ENCODE data around the gene MAP3K10.
"Not testable (repeated sequence)": the region's sequence is repeated elsewhere in the genome, so short reads cannot be mapped to it uniquely, and the experiment has no call there.

Gene MAP3K10

DNA sequence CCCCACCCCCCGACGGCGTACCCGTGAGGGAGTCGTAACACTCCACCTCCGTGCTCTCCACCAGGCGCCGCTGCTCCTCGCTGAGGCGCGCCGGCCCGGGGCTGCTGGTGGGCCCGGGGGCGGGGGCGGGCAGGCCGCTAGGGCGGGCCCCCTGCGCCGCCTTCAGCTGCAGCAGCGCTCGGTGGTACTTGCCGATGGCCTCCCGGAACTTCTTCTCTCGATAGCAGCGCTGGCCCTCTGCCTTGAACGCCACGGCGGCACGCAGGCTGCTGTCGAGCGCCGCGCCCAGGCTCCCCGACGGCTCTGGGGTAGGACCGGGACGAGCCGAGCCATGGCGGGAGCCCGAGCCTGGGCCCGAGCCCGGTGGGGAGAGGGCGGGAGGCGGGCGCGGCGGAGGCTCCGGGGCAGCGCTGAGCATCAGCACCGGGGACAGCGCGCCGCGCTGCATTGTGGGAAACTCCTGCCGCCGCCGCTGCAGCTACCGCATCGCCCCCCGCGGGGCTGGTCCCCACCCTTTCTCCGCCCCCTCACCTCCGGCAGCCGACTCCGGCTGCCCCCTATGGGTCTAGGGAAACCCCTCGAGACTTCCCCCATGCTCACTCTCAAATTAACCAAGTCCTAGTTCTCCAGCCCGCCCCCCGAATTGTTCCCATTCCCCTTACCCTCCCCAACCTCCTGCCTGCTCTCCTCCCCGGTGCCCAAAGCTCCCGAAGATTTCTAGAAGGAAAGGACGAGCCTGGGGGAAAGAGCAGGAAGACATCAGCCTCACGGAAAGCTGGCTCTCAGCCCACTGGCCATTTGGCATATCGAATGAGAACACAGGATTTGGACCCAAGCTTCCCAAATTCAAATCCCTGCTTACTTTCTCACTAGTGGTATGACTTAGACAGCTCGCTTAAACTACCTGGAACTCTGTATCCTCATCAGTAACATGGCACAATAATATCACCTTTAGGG, 27.0 kb downstream of the MAP3K10 start, which contains the start of gene TTC9B:
TTC9B (minus strand) TSS at position 451 of the 957 bp plus-strand sequence; CDS start at position 448, 3 bp downstream.
- DNase-seq, result no peak

DNA sequence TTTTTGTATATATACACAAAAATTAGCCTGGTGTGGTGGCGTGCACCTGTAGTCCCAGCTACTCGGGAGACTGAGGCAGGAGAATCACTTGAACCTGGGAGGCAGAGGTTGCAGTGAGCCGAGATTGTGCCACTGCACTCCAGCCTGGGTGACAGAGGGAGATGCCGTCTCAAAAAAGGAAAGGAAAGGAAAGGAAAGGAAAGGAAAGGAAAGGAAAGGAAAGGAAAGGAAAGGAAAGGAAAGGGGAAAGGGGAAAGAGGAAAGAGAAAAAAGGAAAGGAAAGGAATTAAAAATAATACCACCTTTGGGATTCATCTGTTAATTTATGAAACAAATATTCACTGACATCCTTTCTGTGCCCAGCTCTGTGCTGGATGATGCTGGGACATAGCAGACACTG, 27.8 kb downstream of the MAP3K10 start:
- DNase-seq, result not testable (repeated sequence)

DNA sequence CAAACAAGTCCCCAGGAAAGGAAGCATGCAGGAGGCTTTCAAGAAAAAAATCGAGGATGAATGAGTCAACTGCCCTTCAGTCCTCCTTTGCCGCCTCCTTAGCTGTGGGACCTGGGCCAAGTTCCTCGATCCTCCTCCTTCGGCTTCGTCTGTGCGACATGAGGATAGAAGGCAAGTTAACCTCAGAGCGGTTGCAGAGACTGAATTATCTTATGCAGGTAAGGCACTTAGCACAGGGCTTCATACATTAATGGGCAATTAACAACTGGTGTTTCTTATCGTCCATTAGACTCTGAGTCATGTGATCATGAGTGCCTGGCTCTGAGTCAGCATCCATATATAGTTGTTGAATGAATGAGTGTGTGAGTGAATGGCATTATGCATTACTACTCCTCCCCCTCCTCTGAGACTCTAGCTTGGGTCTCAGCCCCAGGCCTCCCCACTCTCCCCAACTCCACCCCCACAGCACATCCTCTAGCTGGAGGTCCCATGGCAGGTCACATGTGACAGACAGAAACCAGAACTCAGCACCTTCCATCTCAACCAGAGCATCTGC, 28.6 kb downstream of the MAP3K10 start:
- peak; percentile 83 for DNase-seq

DNA sequence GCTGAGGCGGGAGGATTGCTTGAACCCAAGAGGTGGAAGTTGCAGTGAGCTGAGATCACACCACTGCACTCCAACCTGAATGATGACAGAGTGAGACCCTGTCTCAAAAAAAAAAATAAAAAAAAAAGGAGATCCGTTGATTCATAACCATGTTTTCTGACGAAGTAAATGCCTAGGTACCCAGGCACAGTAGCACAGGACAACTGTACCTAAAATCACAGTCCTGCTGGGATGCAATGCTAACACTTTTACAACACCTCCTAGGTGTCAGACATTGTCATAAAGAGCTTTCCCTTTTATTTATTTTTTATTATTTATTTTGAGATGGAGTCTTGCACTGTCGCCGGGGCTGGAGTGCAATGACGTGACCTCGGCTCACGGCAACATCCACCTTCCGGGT, 29.4 kb downstream of the MAP3K10 start:
- DNase-seq, result no peak

DNA sequence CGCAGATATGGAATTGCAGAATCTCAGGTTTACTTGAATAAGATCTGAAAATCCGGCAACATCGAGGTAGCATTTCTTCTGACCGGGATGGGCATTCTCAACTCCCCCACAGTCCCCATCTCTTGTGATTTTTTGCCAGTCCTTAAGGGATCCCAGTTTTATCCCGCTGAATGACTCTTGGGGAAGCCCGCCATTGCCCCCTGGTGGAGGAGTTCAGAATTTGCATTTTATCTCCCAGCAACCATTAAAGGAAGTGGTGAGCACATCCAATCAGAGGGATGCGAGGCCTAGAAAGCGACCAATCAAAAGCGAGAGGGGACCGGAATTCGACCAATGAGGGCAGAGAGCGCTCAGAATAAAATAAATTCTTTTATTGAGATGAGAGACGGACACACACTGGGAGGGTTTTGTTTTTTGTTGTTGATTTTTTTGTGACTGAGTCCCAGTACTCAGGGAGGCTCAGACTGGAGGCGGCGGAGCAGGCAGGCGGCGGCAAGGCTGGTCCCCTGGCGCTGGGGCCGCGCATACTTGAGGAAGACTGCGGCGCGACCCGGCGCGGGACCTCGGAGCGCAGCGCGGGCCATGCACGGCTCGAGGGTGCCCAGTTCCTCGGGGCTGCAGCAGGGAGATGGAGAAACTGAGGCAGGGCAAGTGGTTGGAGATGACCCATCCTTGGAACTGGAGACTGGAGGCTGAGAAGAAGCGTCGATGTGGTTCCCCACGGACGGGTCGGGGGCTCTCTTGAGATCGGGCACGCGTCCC, 30.8 kb downstream of the MAP3K10 start:
- DNase-seq, result peak; percentile 74

DNA sequence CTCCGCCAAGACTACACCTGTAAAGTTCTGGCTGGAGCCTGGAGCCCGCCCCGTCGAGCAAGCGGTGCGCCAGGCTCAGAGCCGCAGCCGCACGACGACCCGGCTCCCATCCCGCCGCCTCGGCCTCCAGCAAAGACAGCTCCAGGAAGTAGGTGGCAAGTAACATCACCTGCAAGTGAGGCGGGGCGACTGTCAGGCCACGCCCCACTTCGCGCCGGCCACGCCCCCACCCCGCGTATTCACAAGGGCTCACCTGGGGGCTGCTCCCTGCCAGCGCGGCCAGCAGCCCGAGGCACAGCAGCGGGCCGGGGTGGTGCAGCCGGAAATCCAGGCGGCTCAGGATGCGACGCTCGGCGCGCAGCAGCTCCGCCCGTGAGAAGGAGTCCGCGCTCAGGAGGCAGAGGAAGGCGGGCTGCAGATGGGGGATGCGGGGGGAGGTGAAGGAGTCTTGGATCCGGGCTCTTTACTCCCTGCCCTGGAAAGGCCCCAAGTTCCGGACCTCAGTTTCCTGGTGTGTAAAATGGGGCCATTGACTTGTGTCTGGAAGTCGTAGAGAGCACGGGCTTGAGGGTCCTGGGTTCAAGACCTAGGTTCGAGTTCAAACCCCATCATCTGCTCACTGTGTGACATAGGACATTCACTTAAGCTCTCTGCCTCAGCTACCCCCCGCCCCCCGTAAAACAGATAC, 32.1 kb downstream of the MAP3K10 start:
- DNase-seq, result no peak

DNA sequence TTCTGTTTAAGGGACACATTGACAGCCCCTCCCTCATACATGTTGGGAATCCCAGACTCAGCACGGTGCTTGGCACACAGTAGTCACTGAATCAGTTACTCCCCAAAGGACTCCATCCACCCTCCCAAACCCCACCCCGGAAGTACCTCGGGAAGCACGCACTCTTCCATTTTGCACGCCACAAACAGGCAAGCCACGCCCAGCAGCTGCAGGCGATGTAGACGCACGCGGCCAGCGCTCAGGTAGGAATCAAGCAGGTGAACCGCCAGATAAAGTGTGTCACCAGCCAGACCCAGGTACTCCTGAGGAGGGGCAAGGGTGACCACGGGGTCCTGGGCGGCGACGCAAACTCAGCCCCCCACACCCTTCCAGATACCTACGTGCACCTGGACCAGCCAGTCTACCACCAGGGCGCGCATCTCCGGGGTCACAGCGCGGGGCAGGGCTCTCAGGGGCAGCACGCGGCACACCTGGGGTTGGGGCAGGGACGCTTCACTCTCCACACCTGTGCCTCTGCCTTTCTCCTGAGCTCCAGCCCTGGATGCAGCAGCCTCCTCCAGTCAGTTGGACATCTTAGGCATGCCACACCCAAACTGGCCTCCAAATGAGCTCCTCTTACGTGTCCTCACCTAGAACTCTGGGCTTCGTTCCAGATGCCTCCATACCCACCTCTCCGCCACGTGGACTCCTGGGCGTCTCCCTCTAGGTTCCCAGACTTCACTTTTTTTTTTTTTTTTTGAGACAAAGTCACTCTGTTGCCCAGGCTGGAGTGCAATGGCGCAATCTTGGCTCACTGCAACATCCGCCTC, 33.3 kb downstream of the MAP3K10 start:
- no peak for DNase-seq

DNA sequence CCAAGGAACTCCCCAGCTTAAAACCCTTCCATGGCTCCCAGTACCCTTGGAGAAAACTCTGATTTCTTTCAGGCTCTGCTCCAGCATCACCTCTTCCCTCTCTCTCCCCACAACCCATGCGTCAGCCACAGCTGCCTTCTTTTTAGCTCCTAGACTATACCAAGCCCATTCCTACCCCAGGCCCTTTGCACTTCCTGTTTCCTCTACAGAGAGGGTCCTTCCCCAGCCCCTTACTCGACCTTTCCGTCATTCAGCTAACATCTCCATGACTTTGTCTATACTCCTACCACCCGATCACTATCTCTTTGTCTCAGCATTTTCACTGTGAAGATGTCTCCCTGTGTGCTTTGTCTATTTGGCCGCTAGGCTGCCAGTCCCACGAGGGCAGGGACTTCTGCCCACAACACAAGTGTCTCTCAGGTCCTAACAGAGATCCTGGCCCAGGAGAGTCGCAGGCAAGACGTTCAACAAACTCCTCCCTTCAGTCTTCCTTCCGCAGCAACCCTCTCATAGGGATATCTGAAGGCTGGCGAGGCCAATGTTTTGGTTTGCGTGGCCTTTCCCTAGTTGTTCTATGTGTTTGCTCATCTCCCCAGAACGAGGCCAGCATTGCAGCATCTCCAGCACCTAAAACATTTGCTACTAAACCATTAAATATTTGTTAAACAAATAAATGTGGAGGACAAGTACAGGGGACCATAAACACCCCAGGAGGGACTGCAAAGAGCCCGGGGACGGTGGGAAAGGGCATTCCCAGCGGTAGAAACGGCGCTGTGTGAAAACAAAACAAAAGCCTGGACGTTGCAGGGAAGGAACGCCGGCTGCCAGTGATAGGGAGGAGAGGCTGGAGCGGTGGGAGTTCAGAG, 34.4 kb downstream of the MAP3K10 start:
- no peak for DNase-seq

DNA sequence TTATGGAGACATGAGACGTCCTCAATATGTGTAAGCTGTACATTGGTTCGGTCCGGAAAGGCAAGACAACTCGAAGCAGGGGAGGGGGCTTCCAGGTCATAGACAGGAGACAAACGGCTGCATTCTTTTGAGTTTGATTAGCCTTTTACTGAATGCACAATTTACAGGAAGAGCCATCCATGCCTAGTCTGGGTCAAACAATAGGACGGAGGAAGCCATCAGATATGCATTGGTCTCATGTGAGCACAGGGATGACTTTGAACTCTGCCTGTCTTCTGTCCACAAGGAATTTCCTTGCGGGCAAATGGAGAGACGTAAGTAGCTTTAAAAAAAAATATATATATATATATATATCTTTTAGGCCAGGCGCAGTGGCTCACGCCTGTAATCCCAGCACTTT, 37.1 kb downstream of the MAP3K10 start:
- no peak for DNase-seq

DNA sequence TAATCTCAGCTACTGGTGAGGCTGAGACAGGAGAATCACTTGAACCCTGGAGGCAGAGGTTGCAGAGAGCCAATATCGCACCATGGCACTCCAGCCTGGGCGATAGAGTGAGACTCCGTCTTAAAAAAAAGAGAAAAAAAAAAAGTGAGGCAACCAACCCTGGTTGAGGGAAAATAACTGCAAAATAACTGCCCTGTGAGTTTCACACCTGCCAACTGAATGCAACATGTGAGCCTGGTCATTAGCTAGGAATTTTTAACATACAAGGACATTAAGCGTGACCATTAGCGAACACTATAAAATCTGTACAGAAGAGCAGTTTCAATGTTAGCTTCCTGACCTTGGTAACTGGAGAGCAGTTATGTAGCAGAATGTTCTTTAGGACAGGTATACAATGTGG, 37.6 kb downstream of the MAP3K10 start:
- no peak for DNase-seq

DNA sequence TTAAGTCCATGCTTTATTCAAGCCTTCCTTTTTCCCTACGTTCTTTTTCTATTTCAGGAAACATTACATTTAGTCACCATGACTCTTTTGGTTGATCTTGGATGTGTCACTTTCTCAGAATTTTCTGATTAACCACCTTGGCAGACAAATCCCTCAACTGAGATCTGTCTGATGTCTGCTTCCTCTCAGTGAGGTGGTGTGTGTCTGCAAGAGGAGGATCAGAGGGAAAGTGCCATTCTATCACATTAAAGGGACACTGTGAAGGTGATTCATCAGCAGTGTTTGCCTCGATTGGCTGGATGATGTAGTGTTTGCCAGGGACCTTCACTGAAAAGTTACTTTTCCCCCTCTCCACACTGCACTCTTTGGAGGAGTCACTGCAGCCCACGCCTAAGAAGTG, 38.3 kb downstream of the MAP3K10 start:
- DNase-seq, result peak; percentile 35

DNA sequence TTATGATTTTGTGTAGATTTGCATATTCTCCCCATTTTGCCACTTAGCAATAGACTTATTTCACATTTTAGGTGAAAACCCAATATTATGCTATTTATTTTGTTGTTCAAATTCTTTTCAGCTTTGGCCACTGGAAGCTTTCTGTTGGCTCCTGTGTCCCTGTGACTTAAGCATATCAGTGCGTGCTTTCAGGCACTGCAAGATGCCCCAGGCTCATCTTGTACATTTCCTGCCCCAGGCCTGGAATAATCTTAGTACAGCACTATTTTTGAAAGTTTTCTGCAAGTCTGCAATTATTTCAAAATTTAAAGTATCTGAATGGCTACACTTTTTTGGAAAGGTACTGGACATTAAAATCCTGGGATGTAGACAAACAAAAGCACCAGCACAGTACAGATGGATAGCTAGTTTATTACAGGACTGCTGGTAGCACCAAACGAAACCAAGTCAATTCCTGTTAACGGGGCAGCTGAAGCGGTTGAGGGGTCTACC, 38.7 kb downstream of the MAP3K10 start:
- DNase-seq, result no peak

DNA sequence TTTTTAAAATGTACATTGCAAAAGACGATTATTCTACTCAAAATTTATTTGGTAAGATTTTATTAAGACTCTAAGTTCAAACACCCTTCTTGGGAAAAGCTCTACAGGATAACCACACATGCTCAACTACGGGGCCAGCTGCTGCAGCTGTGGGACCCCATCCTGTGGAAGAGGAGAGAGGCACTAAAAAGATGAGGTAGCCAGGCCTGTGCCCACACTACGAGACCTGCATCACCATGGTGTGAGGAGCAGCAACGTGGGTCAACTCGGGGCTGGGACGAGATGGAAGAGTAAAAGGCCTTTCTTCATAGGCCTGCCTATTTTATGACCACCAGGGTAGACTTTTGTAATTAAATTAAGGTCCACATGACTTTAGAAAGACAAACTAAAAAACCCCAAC, 39.8 kb downstream of the MAP3K10 start:
- DNase-seq, result no peak

DNA sequence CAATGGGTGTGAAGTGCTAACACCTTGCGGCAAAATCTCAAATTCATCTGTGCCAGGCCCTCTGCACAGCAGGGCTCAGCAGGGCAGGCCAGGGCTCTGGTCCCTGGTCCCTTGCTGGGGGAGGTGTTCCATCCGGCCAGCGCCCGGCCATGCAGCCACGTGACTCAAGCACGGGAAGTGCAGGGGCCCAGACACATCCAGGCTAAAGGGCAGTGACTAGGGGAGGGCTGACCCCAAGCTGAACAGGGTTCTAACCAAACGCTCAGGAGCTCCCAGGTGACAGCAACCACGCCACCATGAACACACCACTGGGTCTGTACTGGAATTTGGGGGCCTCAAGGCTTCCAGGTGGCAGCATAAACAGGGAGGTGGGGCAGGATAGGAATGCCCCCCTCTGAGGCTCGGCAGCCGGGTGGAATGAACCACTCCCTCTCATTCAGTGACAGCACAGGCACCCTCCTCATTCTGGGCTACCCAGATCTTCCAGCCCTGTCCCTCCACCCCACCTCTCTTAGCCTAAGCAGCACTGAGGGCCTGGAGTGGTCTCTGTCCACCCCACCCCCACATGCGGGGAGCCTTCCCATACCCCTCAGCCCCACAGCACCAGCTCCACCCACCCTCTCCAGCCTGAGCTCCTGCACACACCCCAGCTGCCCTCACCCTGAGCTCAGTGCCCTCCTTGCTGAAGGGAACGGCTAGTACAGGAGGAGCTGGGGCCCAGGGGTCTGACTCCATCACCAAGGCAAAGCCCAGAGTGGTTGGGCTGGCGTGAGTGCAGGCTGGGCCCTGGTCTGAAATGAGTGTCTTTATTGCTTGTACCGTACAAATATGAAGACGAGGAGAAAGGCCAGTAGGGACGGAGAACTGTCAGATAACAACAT, 40.6 kb downstream of the MAP3K10 start:
- peak; percentile 30 for DNase-seq

DNA sequence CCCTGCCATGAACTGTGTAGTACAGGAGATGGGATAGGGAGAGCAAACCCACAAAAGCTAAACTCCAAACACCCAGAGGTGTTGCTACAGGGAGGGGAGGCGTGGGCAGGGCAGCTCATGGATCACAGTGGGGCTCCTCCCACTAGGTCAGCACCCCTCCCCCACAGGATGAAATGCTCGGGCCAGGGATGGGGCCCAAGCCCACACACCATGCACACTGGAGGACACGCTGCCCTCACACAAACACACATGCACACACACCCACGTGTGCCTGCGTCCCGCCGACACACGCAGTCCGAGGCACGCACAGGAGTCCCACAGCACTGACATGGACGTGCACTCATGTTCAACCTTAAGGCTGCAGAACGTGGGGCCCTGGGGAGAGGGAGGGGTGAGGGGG, 41.3 kb downstream of the MAP3K10 start:
- no peak for DNase-seq

DNA sequence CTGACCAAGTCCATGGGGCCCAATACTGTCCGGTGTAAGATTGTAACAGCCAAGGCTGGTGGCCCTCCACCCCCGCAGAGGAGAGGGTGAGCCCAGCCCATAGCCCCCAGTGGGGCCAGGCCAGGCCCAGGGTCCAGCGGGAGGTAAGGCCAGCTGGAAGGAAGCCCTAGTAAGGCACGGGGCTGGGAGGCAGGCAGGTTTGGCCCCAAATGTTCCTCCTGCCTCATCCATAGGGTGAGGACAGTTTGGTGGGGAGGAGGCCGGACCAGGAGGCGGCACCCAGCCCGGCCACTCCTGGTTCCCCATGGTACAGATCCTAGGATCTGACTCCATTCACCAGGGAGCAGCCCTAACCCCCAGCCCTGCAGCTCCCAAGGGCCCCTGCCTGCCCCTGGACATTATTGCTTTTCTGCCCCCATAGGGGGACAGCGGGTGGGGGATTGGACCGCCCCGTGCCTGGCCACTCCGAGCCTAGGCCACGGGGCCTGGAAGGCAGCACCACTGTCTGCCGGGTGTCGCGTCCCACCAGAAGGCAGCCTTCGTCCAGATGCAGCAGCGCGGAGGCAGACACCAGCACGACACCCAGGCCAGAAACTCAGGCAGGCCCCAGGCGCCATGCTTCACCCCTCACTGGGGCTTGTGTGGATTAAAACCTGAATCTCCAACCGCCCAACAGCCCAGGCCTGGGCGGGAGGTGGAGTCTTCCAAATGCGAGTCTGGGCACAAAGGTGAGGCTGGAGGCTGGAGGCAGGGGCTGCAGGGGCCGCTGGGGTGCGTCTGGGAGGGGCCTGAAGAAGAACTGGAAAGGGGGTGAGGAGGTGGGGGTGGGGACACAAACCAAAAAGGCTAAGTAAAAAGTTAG, 42.0 kb downstream of the MAP3K10 start:
- no peak for DNase-seq

DNA sequence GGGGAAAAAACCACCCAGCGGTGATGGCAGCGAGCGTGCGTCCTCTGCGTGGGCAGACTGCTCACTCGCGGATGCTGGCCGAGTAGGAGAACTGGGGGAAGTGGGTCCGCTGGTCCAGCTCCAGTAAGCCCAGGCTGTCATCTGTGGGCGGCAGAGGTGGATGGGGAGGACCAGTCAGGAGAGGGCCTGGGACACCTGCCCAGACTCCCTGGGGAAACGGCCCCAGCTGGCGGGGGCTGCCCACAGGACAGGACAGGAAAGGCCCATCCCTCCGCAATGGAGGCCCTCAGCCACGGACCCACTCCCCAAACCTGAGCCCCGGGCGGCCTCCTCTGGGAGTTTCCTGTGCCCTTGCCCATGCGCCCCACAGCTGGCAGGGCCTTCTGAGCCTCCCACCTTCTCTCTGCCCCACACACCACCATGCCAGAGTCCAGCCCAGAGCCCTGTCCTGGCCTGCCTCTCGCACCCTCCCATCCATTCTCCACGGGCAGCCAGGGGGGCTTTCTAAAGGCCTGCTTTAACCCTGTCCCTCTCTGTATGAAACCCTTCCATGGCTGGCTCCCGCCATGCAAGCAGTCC, 42.7 kb downstream of the MAP3K10 start:
- DNase-seq, result no peak
